H1 (cell line): Measurements from ENCODE around the gene TELO2. TPM values are rescaled to one million over a fixed set of nuclear protein-coding genes. Genes with fewer than 3 reads are reported as not detected.

Source experiments
- CTCF ChIA-PET: fragments of 300-600 bp; sonication (Branson Sonifier 250); formaldehyde crosslinking; loops from one replicate; lab custom pipeline; 2021; ENCODE audit not compliant: partially characterized antibody; lab: Charles Lee
- POLR2A ChIA-PET: fragments of 300-600 bp; sonication (Branson Sonifier 250); formaldehyde crosslinking; loops from one replicate; lab custom pipeline; 2021; ENCODE audit warnings: inconsistent platforms; ENCODE audit not compliant: partially characterized antibody; lab: Charles Lee
- DNase-seq, 2 experiments: peaks; one replicate each; pipeline versions ENCODE4 v3.0.0 to v3.0.0-alpha.2; 2010 to 2022; ENCODE audit warnings: low spot score in 2 of 2, low read depth in 1 of 2, mixed read lengths in 1 of 2
- FAIRE-seq: peaks from 2 replicates; lab custom pipeline; 2011; peaks lifted over from hg19 to GRCh38; lab: Jason Lieb, UNC
- H2AFZ ChIP-seq: 2 replicates; pipeline ENCODE4 v1.8.1; 2012; ENCODE audit warnings: low read length, inconsistent platforms
- H2AK5ac ChIP-seq: 2 replicates; pipeline ENCODE4 v1.6.1; 2013; ENCODE audit warnings: low read depth, low read length
- H2BK120ac ChIP-seq: replicated peaks from 2 replicates; pipeline ENCODE3; 2013; ENCODE audit warnings: low read depth, low read length, inconsistent platforms
- H2BK12ac ChIP-seq: 2 replicates; pipeline ENCODE4 v1.6.1; 2013; ENCODE audit warnings: low read depth, low read length
- H2BK15ac ChIP-seq: 2 replicates; pipeline ENCODE4 v1.6.1; 2013; ENCODE audit warnings: low read length
- H2BK20ac ChIP-seq: 2 replicates; pipeline ENCODE4 v1.6.1; 2013; ENCODE audit warnings: low read length
- H2BK5ac ChIP-seq: 2 replicates; pipeline ENCODE4 v1.6.1; 2013; ENCODE audit warnings: low read depth, low read length
- H3K14ac ChIP-seq: 2 replicates; pipeline ENCODE4 v1.6.1; 2013; ENCODE audit warnings: inconsistent platforms; ENCODE audit not compliant: insufficient read length
- H3K18ac ChIP-seq: 2 replicates; pipeline ENCODE4 v1.6.1; 2013; ENCODE audit warnings: low read length; ENCODE audit errors: extremely low read depth
- H3K23ac ChIP-seq: 2 replicates; pipeline ENCODE4 v1.6.1; 2013; ENCODE audit warnings: inconsistent platforms; ENCODE audit not compliant: insufficient read length
- H3K23me2 ChIP-seq: 2 replicates; pipeline ENCODE4 v1.6.1; 2013; ENCODE audit warnings: low read depth, low read length
- H3K27ac ChIP-seq: 2 replicates; pipeline ENCODE4 v1.6.1; 2011; ENCODE audit warnings: low read depth, low read length, inconsistent platforms
- H3K27me3 ChIP-seq, 4 experiments: replicated peaks in 1 of 4; 1 replicate in 1 of 4; 2 replicates in 3 of 4; pipeline versions ENCODE4 v1.6.1 to v1.8.1; 2011 to 2013; ENCODE audit warnings: low read length in 3 of 4, mild to moderate bottlenecking in 3 of 4, inconsistent platforms in 2 of 4, mixed read lengths in 2 of 4, moderate library complexity in 1 of 4; ENCODE audit not compliant: control insufficient read depth in 3 of 4, insufficient read depth in 3 of 4; ENCODE audit errors: extremely low read depth in 1 of 4
- H3K36me3 ChIP-seq, 4 experiments: 2 replicates each; pipeline versions ENCODE4 v1.6.1 to v1.8.1; 2011 to 2013; ENCODE audit warnings: mild to moderate bottlenecking in 4 of 4, low read length in 3 of 4, moderate library complexity in 2 of 4, control low read depth in 1 of 4, inconsistent platforms in 1 of 4; ENCODE audit not compliant: insufficient read depth in 4 of 4, control insufficient read depth in 2 of 4
- H3K4ac ChIP-seq: replicated peaks from 2 replicates; pipeline ENCODE3; 2013; ENCODE audit warnings: low read length, low read depth, mixed read lengths, inconsistent platforms; ENCODE audit not compliant: insufficient read length
- H3K4me1 ChIP-seq, 4 experiments: replicated peaks in 1 of 4; 1 replicate in 1 of 4; 2 replicates in 3 of 4; pipeline versions ENCODE4 v1.6.1 to v1.8.1; 2011 to 2013; ENCODE audit warnings: low read length in 3 of 4, inconsistent platforms in 2 of 4, mixed read lengths in 1 of 4; ENCODE audit not compliant: insufficient read depth in 4 of 4, control insufficient read depth in 3 of 4
- H3K4me2 ChIP-seq, 2 experiments: 2 replicates each; pipeline versions ENCODE4 v1.6.1 to v1.8.1; 2011 to 2013; ENCODE audit warnings: low read depth in 2 of 2, low read length in 2 of 2, control low read depth in 1 of 2, inconsistent platforms in 1 of 2, mild to moderate bottlenecking in 1 of 2; ENCODE audit not compliant: insufficient read depth in 1 of 2
- H3K4me3 ChIP-seq, 4 experiments: fragments of 200-600, 300-600 bp in 1 of 4; sonication (generic), shearing (Covaris generic), sonication (Bioruptor Twin) in 1 of 4; 2 replicates each; pipeline versions ENCODE4 v1.5.1 to v1.8.1; 2011 to 2016; ENCODE audit warnings: low read length in 4 of 4, low read depth in 3 of 4, control low read depth in 2 of 4, inconsistent platforms in 2 of 4, mild to moderate bottlenecking in 2 of 4, mixed read lengths in 1 of 4, moderate library complexity in 1 of 4; ENCODE audit not compliant: insufficient read depth in 2 of 4; ENCODE audit errors: extremely low read depth in 1 of 4
- H3K56ac ChIP-seq: replicated peaks from 2 replicates; pipeline ENCODE3; 2013; ENCODE audit warnings: low read depth, mild to moderate bottlenecking, mixed read lengths, low read length, inconsistent platforms; ENCODE audit not compliant: insufficient read length
- H3K79me1 ChIP-seq: 2 replicates; pipeline ENCODE4 v1.6.1; 2013; ENCODE audit warnings: low read depth, low read length, control low read depth
- H3K79me2 ChIP-seq, 2 experiments: 2 replicates each; pipeline versions ENCODE4 v1.6.1 to v1.8.1; 2012 to 2013; ENCODE audit warnings: low read length in 2 of 2, mild to moderate bottlenecking in 2 of 2, inconsistent platforms in 1 of 2; ENCODE audit not compliant: insufficient read depth in 2 of 2, control insufficient read depth in 1 of 2
- H3K9ac ChIP-seq, 4 experiments: replicated peaks in 1 of 4; 1 replicate in 1 of 4; 2 replicates in 3 of 4; pipeline versions ENCODE4 v1.6.1 to v1.8.1; 2011 to 2013; ENCODE audit warnings: low read depth in 3 of 4, low read length in 3 of 4, control low read depth in 2 of 4, mild to moderate bottlenecking in 2 of 4, moderate library complexity in 2 of 4, inconsistent platforms in 1 of 4; ENCODE audit errors: extremely low read depth in 1 of 4
- H3K9me3 ChIP-seq, 2 experiments: 2 replicates each; pipeline versions ENCODE4 v1.6.1 to v1.8.1; 2012 to 2013; ENCODE audit warnings: mild to moderate bottlenecking in 2 of 2, moderate library complexity in 2 of 2, control low read depth in 1 of 2, inconsistent platforms in 1 of 2, low read depth in 1 of 2, low read length in 1 of 2, mixed read lengths in 1 of 2; ENCODE audit not compliant: insufficient read depth in 2 of 2
- H4K20me1 ChIP-seq, 2 experiments: replicated peaks in 1 of 2; 2 replicates each; pipeline versions ENCODE3 to v1.8.1; 2011 to 2013; ENCODE audit warnings: inconsistent platforms in 2 of 2, low read length in 2 of 2, mild to moderate bottlenecking in 1 of 2; ENCODE audit not compliant: insufficient read depth in 2 of 2, control insufficient read depth in 1 of 2
- H4K5ac ChIP-seq: 2 replicates; pipeline ENCODE4 v1.6.1; 2013; ENCODE audit warnings: low read length, low read depth, mixed read lengths, inconsistent platforms; ENCODE audit not compliant: insufficient read length
- H4K8ac ChIP-seq: 2 replicates; pipeline ENCODE4 v1.8.0; 2013; ENCODE audit warnings: mild to moderate bottlenecking, moderate library complexity, low read length, inconsistent platforms; ENCODE audit not compliant: insufficient read depth; ENCODE audit errors: extremely low read depth
- H4K91ac ChIP-seq: replicated peaks from 2 replicates; pipeline ENCODE3; 2013; ENCODE audit warnings: low read length, mixed read lengths, inconsistent platforms; ENCODE audit not compliant: insufficient read length
- BRCA1 ChIP-seq: IDR thresholded peaks from 2 replicates; pipeline ENCODE4 v1.6.1; 2012; ENCODE audit warnings: low read depth, low read length, improper control_type of control experiment
- CBX5 ChIP-seq: fragments of 300-800, 300-1000 bp; sonication (generic); IDR thresholded peaks from 2 replicates; pipeline ENCODE4 v1.7.1; 2016; ENCODE audit warnings: antibody characterized with exemption, low read length, low read depth
- EP300 ChIP-seq, 2 experiments: IDR thresholded peaks; 1 replicate in 1 of 2; 2 replicates in 1 of 2; pipeline ENCODE4 v1.6.1; 2011 to 2012; ENCODE audit warnings: low read depth in 2 of 2, low read length in 2 of 2, mild to moderate bottlenecking in 2 of 2, borderline replicate concordance in 1 of 2, inconsistent platforms in 1 of 2, moderate library complexity in 1 of 2
- GTF2F1 ChIP-seq: IDR thresholded peaks from 2 replicates; pipeline ENCODE4 v1.6.1; 2012; ENCODE audit warnings: low read depth, low read length, improper control_type of control experiment, borderline replicate concordance
- HDAC2 ChIP-seq, 2 experiments: fragments of 300-600 bp in 1 of 2; sonication (generic) in 1 of 2; IDR thresholded peaks; 2 replicates each; pipeline ENCODE4 v1.6.1; 2011 to 2012; ENCODE audit warnings: low read depth in 2 of 2, low read length in 2 of 2, mild to moderate bottlenecking in 2 of 2, moderate library complexity in 2 of 2, borderline replicate concordance in 1 of 2, inconsistent platforms in 1 of 2
- HDAC6 ChIP-seq: IDR thresholded peaks from one replicate; pipeline ENCODE4 v1.7.1; 2012; ENCODE audit warnings: low read depth, mild to moderate bottlenecking, inconsistent platforms, low read length, moderate library complexity
- PHF8 ChIP-seq: fragments of 200-600 bp; sonication (generic); conservative IDR thresholded peaks from 2 replicates; pipeline ENCODE4 v1.7.1; 2012; ENCODE audit warnings: low read depth, mild to moderate bottlenecking, inconsistent platforms, low read length, moderate library complexity
- SAP30 ChIP-seq: fragments of 300-600 bp; sonication (generic); IDR thresholded peaks from 2 replicates; pipeline ENCODE4 v1.7.1; 2012; ENCODE audit warnings: low read length, moderate library complexity, mild to moderate bottlenecking, inconsistent platforms; ENCODE audit not compliant: insufficient read depth, insufficient replicate concordance
- SIRT6 ChIP-seq: IDR thresholded peaks from one replicate; pipeline ENCODE4 v1.7.1; 2012; ENCODE audit warnings: low read length, inconsistent platforms
- SP4 ChIP-seq: IDR thresholded peaks from 2 replicates; pipeline ENCODE4 v1.6.1; 2012; ENCODE audit warnings: low read length, inconsistent platforms
- SRF ChIP-seq: IDR thresholded peaks from 2 replicates; pipeline ENCODE4 v1.6.1; 2011; ENCODE audit warnings: mild to moderate bottlenecking, low read depth, low read length, moderate library complexity
- TAF1 ChIP-seq: IDR thresholded peaks from 2 replicates; pipeline ENCODE4 v1.6.1; 2011; ENCODE audit warnings: mild to moderate bottlenecking, low read depth, low read length
- TBP ChIP-seq: IDR thresholded peaks from 2 replicates; pipeline ENCODE4 v1.6.1; 2011; ENCODE audit warnings: low read depth, low read length, improper control_type of control experiment
- TEAD4 ChIP-seq: IDR thresholded peaks from 2 replicates; pipeline ENCODE4 v1.6.1; 2012; ENCODE audit warnings: low read depth, low read length, inconsistent platforms, mixed read lengths
- WGBS, 2 experiments: shearing (Covaris generic) in 1 of 2; methylation state at CpG; one replicate each; pipeline versions ENCODE4 v1.1.6 to v1.1.7; 2013 to 2015; ENCODE audit warnings: low lambda C conversion rate in 2 of 2, mixed read lengths in 2 of 2, inconsistent platforms in 1 of 2, low coverage in 1 of 2, missing lambda C conversion rate in 1 of 2; ENCODE audit not compliant: insufficient replicate concordance in 2 of 2, insufficient coverage in 1 of 2, insufficient read length in 1 of 2; ENCODE audit errors: extremely low coverage in 1 of 2, missing lambda C conversion rate in 1 of 2; 5-methylcytosine and 5-hydroxymethylcytosine counted together
- polyA plus RNA-seq, 7 experiments: library from polyadenylated mRNA; depleted of rRNA in 3 of 7; stranded (reverse) in 5 of 7; unstranded in 2 of 7; fragments of >200 nt in 5 of 7; fragments of 200-250 nt in 2 of 7; gene quantifications; 1 replicate in 5 of 7; 2 replicates in 1 of 7; 4 replicates in 1 of 7; pipeline versions ENCODE4 v1.2.1 to v1.2.3, GENCODE V29; 2011 to 2013; ENCODE audit warnings: missing spikeins in 2 of 7, mixed read lengths in 2 of 7
- total RNA-seq: library from RNA; stranded (reverse); fragmentation: NEBNext Ultra II Directional; extraction: Animal tissue kit (Norgen Biotek cat#: 25700); gene quantifications from 2 replicates; pipeline ENCODE4 v1.2.1, GENCODE V29; 2021

Gene TELO2
- total and polyA plus RNA-seq, 2 of the 8 experiments (the other 6 are each of a cell fraction or from before 2014, with no cell fraction given), result 39.3 to 64.8 TPM

GRCh38 chr16:1449201-1449788 lies 43.9 kb upstream of the TELO2 start:
- H2BK5ac ChIP-seq, result no peak overlapping the region
- no peak overlapping the region for H3K27ac ChIP-seq
- no peaks in the 10 kb centered on the region for H3K79me2 ChIP-seq
- ChIA-PET CTCF (interaction anchor here (0.6 to 2.5 kb wide), 3 partner anchors 14 to 429 kb away, joined by 3 to 8 read pairs (median 6); no protein-coding TSS in a partner anchor), POLR2A (interaction anchor here (0.8 kb wide), 1 partner anchor 14 kb away, joined by 3 read pairs; no protein-coding TSS in a partner anchor)
- H3K79me1 ChIP-seq, result no peaks in the 10 kb centered on the region
- no peak for FAIRE-seq
- H3K4me1 ChIP-seq, result no peaks in the 10 kb centered on the region
- no peaks in the 10 kb centered on the region for H3K27me3 ChIP-seq
- peaks cover 2 to 14% of the 10 kb centered on the region in 2 experiments for H4K20me1 ChIP-seq
- H4K5ac ChIP-seq, result no peak overlapping the region
- H2AK5ac ChIP-seq, result no peak overlapping the region
- H2BK20ac ChIP-seq, result no peak overlapping the region
- H3K9ac ChIP-seq, result no peak overlapping the region
- H3K56ac ChIP-seq, result no peak overlapping the region
- H3K9me3 ChIP-seq, result no peaks in the 10 kb centered on the region
- no peak overlapping the region for H2BK15ac ChIP-seq
- no peak overlapping the region for H3K23ac ChIP-seq
- H3K18ac ChIP-seq, result no peak overlapping the region
- no peak overlapping the region for H2BK12ac ChIP-seq
- WGBS, 2 experiments, result 91% methylated on average over 24 of the region's 25 CpGs; no CpG with 5 or more reads in 1 of the 2 experiments
- H3K4me3 ChIP-seq, result no peak overlapping the region
- peak overlapping the region; percentile 45 for H4K8ac ChIP-seq
- H3K36me3 ChIP-seq, result peaks cover 0 to 35% (median 11%) of the 10 kb centered on the region in 4 experiments; a peak in 4 of 8 replicates
- H3K23me2 ChIP-seq, result no peaks in the 10 kb centered on the region
- H2AFZ ChIP-seq, result no peak overlapping the region
- H2BK120ac ChIP-seq, result no peak overlapping the region
- no peak for DNase-seq
- H3K4me2 ChIP-seq, result no peak overlapping the region
- H4K91ac ChIP-seq, result no peak overlapping the region
- H3K14ac ChIP-seq, result no peak overlapping the region
- H3K4ac ChIP-seq, result no peak overlapping the region
- TF ChIP-seq SAP30, result no peak
- no peak for TF ChIP-seq GTF2F1
- TF ChIP-seq EP300 (IDR thresholded peaks at IDR 0.05; ENCODE audit: borderline replicate concordance in 1 of 2, low read depth in 2 of 2, low read length in 2 of 2), result no peak
- no peak for TF ChIP-seq PHF8
- no peak for TF ChIP-seq HDAC2 (IDR thresholded peaks at IDR 0.05; ENCODE audit: borderline replicate concordance in 1 of 2, low read depth in 2 of 2, low read length in 2 of 2)
- TF ChIP-seq TAF1, result no peak
- no peak for TF ChIP-seq CBX5
- TF ChIP-seq TEAD4, result no peak
- no peak for TF ChIP-seq SP4
- no peak for TF ChIP-seq SRF
- TF ChIP-seq SIRT6, result no peak
- TF ChIP-seq HDAC6, result no peak
- TF ChIP-seq TBP, result no peak
- no peak for TF ChIP-seq BRCA1
